Stimulated activated CD8-positive, alpha-beta memory T cell treated with anti-CD3 and anti-CD28 coated beads, Interleukin-4, amount 100 ng/mL, for 24 hours (primary cell): ENCODE data around the gene FAM163B.
A peak's percentile ranks its signal among the peaks of the same experiment; 100 is the strongest.
"Not testable (repeated sequence)": the region's sequence is repeated elsewhere in the genome, so short reads cannot be mapped to it uniquely, and the experiment has no call there.

Source experiments
- DNase-seq: peaks from one replicate; pipeline ENCODE4 v3.0.0-alpha.2; 2020; ENCODE audit warnings: low read depth

Gene FAM163B

DNA sequence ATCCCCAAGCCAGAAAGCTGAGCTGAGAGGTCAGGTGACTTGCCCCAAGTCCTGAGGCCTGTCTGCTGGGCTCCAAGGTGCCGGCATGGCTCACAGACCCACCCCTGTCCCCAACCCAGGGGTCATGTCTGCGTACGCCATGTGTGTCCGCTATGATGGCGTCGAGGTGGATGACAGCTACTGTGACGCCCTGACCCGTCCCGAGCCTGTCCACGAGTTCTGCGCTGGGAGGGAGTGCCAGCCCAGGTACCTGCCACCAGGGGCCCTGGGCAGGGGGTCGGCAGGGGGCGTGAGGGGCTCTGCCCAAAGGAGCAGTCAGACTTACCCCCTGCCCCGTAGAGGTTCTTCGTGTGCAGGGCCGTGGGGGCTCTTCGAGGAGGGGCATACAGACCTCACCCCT, 42.4 kb downstream of the FAM163B start:
- DNase-seq: no peak

DNA sequence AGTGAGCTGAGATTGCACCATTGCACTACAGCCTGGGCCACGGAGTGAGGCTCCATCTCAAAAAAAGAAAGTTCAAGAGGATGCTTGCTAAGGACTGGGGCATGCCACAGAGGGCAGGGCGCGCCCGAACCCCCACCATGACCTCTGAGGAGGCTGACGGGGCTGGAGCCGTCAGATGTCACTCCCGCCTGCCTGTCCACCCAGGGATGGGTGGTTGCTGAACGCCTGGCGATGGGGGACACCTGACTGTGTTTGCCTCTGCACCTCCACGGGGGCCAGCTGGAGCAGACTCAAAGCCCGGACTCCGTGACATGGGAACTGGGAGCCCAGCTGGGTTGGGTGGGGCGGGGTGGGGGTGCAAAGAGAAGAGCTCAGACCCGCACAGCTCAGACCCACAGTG, 42.8 kb downstream of the FAM163B start:
- no peak for DNase-seq

- no peak for DNase-seq
These were observed 44.6 kb downstream of the FAM163B start for GRCh38 chr9:133564451-133565116.

- DNase-seq: not testable (repeated sequence)
These were observed 45.4 kb downstream of the FAM163B start for GRCh38 chr9:133563814-133564213.

DNA sequence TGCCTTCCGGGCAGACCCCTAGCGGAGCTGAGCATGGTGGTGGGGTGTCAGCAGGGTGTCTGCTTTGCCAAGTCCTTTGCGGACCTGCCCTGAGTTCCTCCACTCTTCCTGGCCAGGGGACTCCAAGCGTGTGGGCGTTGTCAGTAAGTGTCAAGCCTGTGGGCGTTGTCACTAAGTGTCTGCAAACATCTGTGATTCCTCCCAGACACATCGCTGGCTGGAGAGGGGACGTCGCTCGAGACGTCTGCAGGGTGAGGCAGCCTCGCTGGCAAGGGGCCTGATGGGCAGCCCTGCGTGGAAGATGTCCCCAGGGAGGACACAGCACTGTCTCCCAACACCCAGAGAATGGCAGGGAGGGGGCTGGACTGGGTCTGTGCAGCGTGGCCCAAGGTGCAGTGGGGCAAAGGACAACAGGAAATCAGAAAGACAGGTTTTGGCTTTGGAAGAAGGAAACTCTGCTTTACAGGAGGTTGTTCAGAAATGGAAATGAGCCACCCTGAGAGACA, 45.8 kb downstream of the FAM163B start:
- no peak for DNase-seq

- no peak for DNase-seq
These were observed 46.4 kb downstream of the FAM163B start for GRCh38 chr9:133562611-133563290.

DNA sequence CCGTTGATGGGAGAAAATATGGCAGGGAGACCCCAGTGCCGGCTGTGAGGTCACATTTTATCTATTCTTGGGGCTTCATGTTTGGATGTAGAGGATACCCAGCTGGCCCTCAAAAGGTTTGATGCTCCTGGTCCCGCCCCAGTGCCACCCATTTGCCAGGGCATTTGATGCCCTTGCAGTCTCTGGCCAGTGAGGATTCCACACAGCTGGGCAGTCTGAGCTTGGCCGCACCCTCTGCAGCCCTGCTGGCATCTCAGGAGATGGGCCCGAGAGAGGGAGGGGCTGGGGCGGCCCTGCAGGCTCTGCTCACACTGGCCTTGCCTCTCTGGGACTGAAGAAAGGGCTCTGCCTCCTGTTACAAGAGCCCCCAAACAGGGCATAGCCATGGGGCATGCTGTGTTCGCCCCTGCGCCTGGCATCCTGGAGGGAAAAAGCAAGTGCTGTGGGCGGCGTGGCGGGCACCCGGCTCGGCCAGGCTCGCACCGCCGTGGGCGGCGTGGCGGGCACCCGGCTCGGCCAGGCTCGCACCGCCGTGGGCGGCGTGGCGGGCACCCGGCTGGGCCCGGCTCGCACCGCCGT, 47.1 kb downstream of the FAM163B start:
- no peak for DNase-seq

DNA sequence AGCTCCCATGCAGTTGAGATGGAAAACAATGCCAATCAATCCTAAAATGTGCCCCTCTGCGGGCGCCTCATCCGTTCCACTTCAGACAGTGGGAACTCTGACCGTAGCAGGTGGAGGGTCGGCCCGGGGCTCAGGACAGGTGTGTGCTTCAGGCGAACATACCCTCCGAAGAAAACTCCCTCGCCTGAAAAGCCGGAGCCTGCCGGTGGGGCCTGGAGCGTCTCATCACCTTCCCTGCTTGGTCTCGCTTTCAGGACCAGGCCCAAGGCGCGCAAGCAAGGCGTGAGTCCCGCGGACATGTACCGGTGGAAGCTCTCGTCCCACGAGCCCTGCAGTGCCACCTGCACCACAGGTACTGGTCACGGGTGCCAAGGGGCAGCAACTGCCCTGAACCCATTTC, 48.2 kb downstream of the FAM163B start:
- no peak for DNase-seq

DNA sequence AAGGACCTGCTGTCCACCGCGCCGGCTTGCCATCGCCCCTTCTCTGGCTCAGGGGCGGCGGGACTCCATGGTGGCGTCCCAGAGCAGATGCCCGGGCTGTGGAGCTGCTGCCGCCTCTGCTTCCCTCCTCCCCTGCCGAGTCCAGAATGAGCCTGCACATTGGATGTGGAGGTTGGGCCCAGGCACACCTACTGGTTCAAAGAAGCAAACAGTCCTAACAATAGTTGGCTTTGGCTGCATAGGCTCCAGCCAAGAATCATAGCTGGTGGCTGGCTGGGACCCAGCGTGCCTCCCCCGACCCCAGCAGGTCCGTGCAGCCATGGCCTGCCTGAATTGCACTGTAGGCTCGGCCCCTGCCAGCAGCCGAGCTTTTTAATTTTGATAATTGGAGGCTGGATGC, 48.9 kb downstream of the FAM163B start:
- no peak for DNase-seq

DNA sequence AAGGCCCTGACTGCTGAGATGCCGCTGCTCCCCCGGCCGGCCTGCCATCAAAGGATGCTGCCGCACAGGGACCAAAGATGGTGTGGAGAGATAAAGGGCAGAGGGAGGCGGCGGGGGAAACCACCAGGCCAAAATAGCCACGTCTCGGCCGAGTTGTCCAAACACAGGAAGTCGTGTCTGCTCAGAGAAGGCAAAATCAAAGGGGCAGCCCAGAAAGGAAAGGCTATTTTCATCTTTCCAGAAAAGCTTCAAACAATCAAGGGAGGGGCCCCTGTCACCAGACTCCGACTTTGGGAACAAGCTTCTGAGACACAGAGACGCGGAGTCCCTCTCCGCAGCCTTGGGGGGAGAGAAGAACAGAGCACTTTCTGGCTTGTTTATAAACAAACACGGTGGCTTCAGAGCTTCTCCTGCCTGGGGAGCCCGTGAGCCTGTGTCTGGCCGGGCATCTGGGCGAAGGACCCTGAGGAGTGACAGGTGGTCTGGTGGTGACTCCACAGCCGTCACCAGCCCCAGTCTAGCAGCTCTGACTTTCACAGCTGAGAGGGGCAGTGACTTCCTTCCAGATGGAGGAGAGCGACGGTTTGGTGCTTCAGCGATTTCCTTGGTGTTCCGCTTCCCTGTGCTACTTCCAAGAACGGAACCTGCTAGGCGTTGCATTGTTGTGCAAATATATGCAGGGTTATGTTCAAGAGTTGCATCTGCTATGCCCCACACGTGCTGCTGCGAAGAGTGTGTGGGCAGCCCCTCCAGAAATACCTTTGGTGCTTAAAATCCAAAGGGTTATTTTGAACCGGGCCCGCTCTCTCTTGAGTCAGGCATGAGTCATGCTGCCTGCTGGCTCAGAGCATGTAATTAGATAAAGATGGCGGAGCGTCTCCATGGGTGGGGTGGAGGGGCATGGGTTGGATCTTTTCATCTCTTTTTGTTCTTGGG, 50.7 kb downstream of the FAM163B start:
- DNase-seq: peak; percentile 5

DNA sequence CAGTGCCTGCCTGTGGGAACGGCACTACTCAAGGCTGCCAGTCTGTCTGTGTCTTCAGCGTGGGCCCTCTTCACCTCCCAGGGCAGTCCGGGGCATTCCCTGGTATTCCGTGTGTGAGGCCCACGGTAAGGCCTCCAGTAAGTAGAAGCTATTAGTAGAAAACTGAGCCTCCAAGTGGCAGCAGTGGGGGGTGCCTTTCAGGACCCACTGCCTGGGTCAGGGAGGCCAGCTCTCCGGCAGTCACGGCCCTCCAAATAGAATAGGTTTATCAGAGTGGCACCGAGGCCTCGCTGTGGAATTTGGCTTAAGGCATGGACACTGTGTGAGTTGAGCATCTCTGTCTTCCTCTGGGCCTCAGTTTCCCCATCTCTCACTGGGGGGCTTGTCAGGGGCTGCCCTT, 51.6 kb downstream of the FAM163B start:
- no peak for DNase-seq

- no peak for DNase-seq
These were observed 52.8 kb downstream of the FAM163B start for GRCh38 chr9:133556354-133556753.

GRCh38 chr9:133554729-133555128, 54.5 kb downstream of the FAM163B start:
- no peak for DNase-seq

- DNase-seq: no peak
These were observed 55.0 kb downstream of the FAM163B start for GRCh38 chr9:133553973-133554713.

DNA sequence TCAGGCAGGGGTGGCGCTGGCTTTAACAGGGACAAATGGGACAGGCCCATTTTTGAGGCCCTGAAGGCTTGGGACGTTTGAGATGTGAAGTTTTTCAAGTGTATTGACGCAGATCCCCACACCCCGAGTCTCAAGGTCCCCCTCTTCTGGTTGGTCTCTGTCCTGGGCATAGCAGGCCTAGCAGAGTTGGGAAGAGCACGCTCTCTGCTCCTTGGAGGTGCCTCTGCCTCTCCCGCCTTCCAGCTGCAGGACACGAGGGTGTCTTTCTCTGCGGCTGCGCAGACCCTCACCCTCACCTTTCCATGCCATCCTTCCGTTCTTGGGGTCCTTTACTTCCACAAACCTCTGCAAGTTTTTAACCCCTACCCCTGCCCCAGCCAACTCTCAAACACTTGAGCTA, 56.1 kb downstream of the FAM163B start:
- no peak for DNase-seq

- no peak for DNase-seq
These were observed 57.0 kb downstream of the FAM163B start for GRCh38 chr9:133552236-133552635.

DNA sequence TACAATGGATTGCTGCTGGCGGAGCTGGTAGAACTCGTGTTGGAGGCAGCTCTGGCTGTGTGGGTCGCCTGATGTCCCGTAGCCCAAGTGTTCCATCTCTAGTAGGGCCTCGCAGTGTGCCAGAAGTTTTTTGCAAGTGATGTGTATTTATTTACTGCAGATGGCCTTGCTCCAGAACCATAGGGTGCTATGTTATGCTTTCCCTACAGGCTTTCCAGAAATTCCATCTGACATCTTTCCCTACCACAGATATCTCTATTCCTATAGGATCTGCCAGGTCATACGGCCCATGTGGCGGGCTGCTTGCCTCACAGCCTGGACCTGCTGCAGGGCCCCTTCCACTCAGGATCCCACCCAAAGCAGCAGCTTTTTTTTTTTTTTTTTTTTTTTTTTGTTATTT, 57.7 kb downstream of the FAM163B start:
- DNase-seq: no peak

- DNase-seq: no peak
These were observed 62.1 kb downstream of the FAM163B start for GRCh38 chr9:133547116-133547515.

DNA sequence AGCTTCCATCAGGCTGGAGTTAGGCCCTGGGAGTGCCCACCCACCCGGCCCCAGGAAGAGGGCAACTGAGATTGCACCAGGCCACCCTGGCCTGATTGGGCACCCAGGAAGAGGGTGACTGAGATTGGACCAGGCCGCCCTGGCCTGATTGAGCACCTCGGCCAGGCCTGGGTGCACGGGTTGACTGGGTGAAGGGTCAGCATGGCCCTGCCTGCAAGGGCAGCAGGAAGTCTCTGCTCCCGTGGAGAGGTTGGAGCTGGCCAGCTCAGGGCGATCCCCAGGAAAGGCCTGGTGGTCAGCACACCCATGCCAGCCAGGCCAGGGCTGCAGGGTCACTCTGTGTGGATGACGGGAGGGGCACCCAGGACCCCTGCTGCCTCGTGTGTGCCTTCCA, 62.9 kb downstream of the FAM163B start:
- DNase-seq: no peak

- no peak for DNase-seq
These were observed 63.5 kb downstream of the FAM163B start for GRCh38 chr9:133545494-133546286.
